K562 (cell line): ENCODE measurements around the gene MTREX. TPM values are rescaled to one million over a fixed set of nuclear protein-coding genes. Genes with fewer than 3 reads are reported as not detected.

Source experiments
- ATAC-seq: fragments of 200-7000 bp; cut with Tn5 transposase; 3 replicates; pipeline ENCODE4 v1.9.1; 2020; ENCODE audit warnings: moderate library complexity
- BruUV-seq: library from RNA; stranded (reverse); fragments of 400-500 nt; replicated peaks from 2 replicates; lab custom pipeline; 2021; lab: Mats Ljungman, UMichigan
- CTCF ChIA-PET: fragments of 300-600 bp; formaldehyde crosslinking; extraction: SDS; loops from one replicate; lab custom pipeline; 2021; ENCODE audit warnings: low intra/inter-chr PET ratio; lab: Yijun Ruan, JAX
- POLR2A ChIA-PET: fragments of 300-600, 350-650 bp; sonication (Branson Sonifier 250); formaldehyde crosslinking; extraction: SDS; loops from one replicate; lab custom pipeline; 2021; ENCODE audit warnings: antibody characterized with exemption, inconsistent platforms; lab: Yijun Ruan, JAX
- DNase-seq, 4 experiments: peaks; one replicate each; pipeline versions ENCODE4 v3.0.0 to v3.0.0-alpha.2; 2011 to 2018; ENCODE audit warnings: low spot score in 3 of 4, mixed read lengths in 3 of 4; ENCODE audit errors: extremely low read depth in 1 of 4
- FAIRE-seq: peaks from 2 replicates; lab custom pipeline; 2011; peaks lifted over from hg19 to GRCh38; lab: Jason Lieb, UNC
- H2AFZ ChIP-seq: 2 replicates; pipeline ENCODE4 v1.6.0; 2011; ENCODE audit warnings: low read depth, low read length, control low read depth, inconsistent platforms
- H3K27ac ChIP-seq: fragments of 200-600 bp; 3 replicates; pipeline ENCODE4 v1.8.0; 2011; ENCODE audit warnings: low read depth, mild to moderate bottlenecking, control low read depth, inconsistent platforms, low read length, moderate library complexity, mixed read lengths; ENCODE audit errors: extremely low read depth
- H3K27me3 ChIP-seq, 2 experiments: fragments of 300-600 bp in 1 of 2; 2 replicates in 1 of 2; 3 replicates in 1 of 2; pipeline versions ENCODE4 v1.6.0 to v1.8.0; 2011; ENCODE audit warnings: inconsistent platforms in 2 of 2, low read length in 2 of 2, mild to moderate bottlenecking in 1 of 2, mixed read lengths in 1 of 2, moderate library complexity in 1 of 2; ENCODE audit not compliant: control insufficient read depth in 2 of 2, insufficient read depth in 2 of 2
- H3K36me3 ChIP-seq: fragments of 300-600 bp; 3 replicates; pipeline ENCODE4 v1.8.0; 2011; ENCODE audit warnings: mild to moderate bottlenecking, low read length, inconsistent platforms; ENCODE audit not compliant: control insufficient read depth, insufficient read depth
- H3K4me1 ChIP-seq, 2 experiments: fragments of 200-600 bp in 1 of 2; replicated peaks in 1 of 2; 2 replicates in 1 of 2; 3 replicates in 1 of 2; pipeline versions ENCODE4 v1.5.1 to v1.8.0; 2011; ENCODE audit warnings: inconsistent platforms in 2 of 2, low read length in 2 of 2, mild to moderate bottlenecking in 1 of 2, mixed read lengths in 1 of 2, moderate library complexity in 1 of 2; ENCODE audit not compliant: control insufficient read depth in 2 of 2, insufficient read depth in 2 of 2
- H3K4me2 ChIP-seq: 2 replicates; pipeline ENCODE4 v1.6.1; 2011; ENCODE audit warnings: low read length, control low read depth, inconsistent platforms, mixed read lengths; ENCODE audit not compliant: insufficient read depth
- H3K4me3 ChIP-seq: fragments of 200-600 bp; sonication (generic), shearing (Covaris generic); 2 replicates; pipeline ENCODE4 v1.5.1; 2016; ENCODE audit warnings: control low read depth, inconsistent platforms
- H3K79me2 ChIP-seq: fragments of 200-600 bp; 3 replicates; pipeline ENCODE4 v1.8.0; 2011; ENCODE audit warnings: low read length, inconsistent platforms; ENCODE audit not compliant: control insufficient read depth, insufficient read depth
- H3K9ac ChIP-seq, 2 experiments: 2 replicates each; pipeline versions ENCODE4 v1.6.0 to v1.6.1; 2011; ENCODE audit warnings: low read depth in 2 of 2, low read length in 2 of 2, control low read depth in 1 of 2, inconsistent platforms in 1 of 2, mild to moderate bottlenecking in 1 of 2, mixed read lengths in 1 of 2; ENCODE audit not compliant: insufficient read depth in 1 of 2
- H3K9me1 ChIP-seq: one replicate; pipeline ENCODE4 v1.6.0; 2011; ENCODE audit warnings: inconsistent platforms, mild to moderate bottlenecking, low read length, moderate library complexity; ENCODE audit not compliant: control insufficient read depth, insufficient read depth
- H3K9me3 ChIP-seq: replicated peaks from 2 replicates; pipeline ENCODE4 v1.5.1; 2011; ENCODE audit warnings: low read depth, low read length, inconsistent platforms; ENCODE audit not compliant: control insufficient read depth, insufficient read depth
- H4K20me1 ChIP-seq: replicated peaks from 2 replicates; pipeline ENCODE4 v1.6.1; 2011; ENCODE audit warnings: low read length, inconsistent platforms, mixed read lengths; ENCODE audit not compliant: control insufficient read depth, insufficient read depth
- CC2D1A ChIP-seq: fragments of 450-650 bp; IDR thresholded peaks from 2 replicates; pipeline ENCODE4 v1.6.1; 2017; ENCODE audit warnings: mild to moderate bottlenecking
- HNRNPH1 ChIP-seq: fragments of 200-400 bp; formaldehyde crosslinking; optimal IDR thresholded peaks from 2 replicates; pipeline ENCODE3; 2017; ENCODE audit warnings: low read depth, mild to moderate bottlenecking, low read length, moderate library complexity
- RBFOX2 ChIP-seq: fragments of 200-400 bp; formaldehyde crosslinking; IDR thresholded peaks from 2 replicates; pipeline ENCODE4 v1.6.1; 2017; ENCODE audit warnings: low read depth, mild to moderate bottlenecking, low read length, moderate library complexity
- RHOXF2B ChIP-seq: fragments of 250-450 bp; sonication (Bioruptor Pico); conservative IDR thresholded peaks from 2 replicates; pipeline ENCODE4 v1.5.1; 2021
- ZNF274 ChIP-seq: IDR thresholded peaks from 2 replicates; pipeline ENCODE4 v1.6.1; 2011; ENCODE audit warnings: low read depth, mild to moderate bottlenecking, low read length, moderate library complexity, borderline replicate concordance
- WGBS: fragments of 100-300 bp; shearing (Covaris generic); methylation state at CpG from one replicate; pipeline ENCODE4 v1.1.6; 2016; ENCODE audit warnings: low coverage, mixed read lengths; ENCODE audit not compliant: insufficient coverage; ENCODE audit errors: missing lambda C conversion rate; 5-methylcytosine and 5-hydroxymethylcytosine counted together
- in situ Hi-C: fragments of 300-500 bp; cut with MboI; formaldehyde crosslinking; loops from 4 replicates; pipeline ENCODE4 v1.15.0; 2018; ENCODE audit warnings: inconsistent platforms, mixed read lengths
- intact Hi-C: fragments of 100-400 bp; cut with micrococcal nuclease; formaldehyde crosslinking; loops from 2 replicates; pipeline ENCODE4 v1.14.2; 2022
- polyA plus RNA-seq, 8 experiments: library from polyadenylated mRNA; depleted of rRNA in 4 of 8; stranded (reverse) in 5 of 8; unstranded in 3 of 8; fragments of >200 nt; fragmentation: Nextera tagmentation in 2 of 8; fragmentation: Illumina TruSeq in 1 of 8; extraction: Ambion mirVana in 2 of 8; extraction: Trizol in 1 of 8; gene quantifications; 2 replicates each; pipeline versions ENCODE4 v1.2.1 to v1.2.3, GENCODE V29; 2011 to 2014; ENCODE audit warnings: inconsistent platforms in 1 of 8, missing spikeins in 1 of 8
- total RNA-seq, 7 experiments: library from RNA; depleted of rRNA in 6 of 7; stranded (reverse); fragments of >200 nt in 6 of 7; fragmentation: Illumina TruSeq in 2 of 7; extraction: Trizol in 2 of 7; gene quantifications; 2 replicates each; pipeline versions ENCODE4 v1.2.1 to v1.2.3, GENCODE V29; 2011 to 2021; ENCODE audit warnings: low replicate concordance in 1 of 7
- TF ChIP-seq, protein P1 (sequence below): fragments of 250-450 bp; sonication (Bioruptor Pico); IDR thresholded peaks from 2 replicates; pipeline ENCODE4 v1.4.0; 2020
- TF ChIP-seq, protein P2 (sequence below): fragments of 450-650 bp; formaldehyde crosslinking; IDR thresholded peaks from 2 replicates; pipeline ENCODE4 v1.4.0; 2020; ENCODE audit warnings: mild to moderate bottlenecking, moderate library complexity
- TF ChIP-seq, protein P3 (sequence below), 2 experiments: fragments of 250-450 bp in 1 of 2; fragments of 450-650 bp in 1 of 2; sonication (Bioruptor Pico) in 1 of 2; IDR thresholded peaks; 2 replicates each; pipeline versions ENCODE4 v1.6.1 to v1.8.0; 2016 to 2021; ENCODE audit warnings: mild to moderate bottlenecking in 2 of 2, moderate library complexity in 2 of 2, missing compliant biosample characterization in 1 of 2, missing genetic modification characterization in 1 of 2

MTREX gene
- total and polyA plus RNA-seq, 9 of the 15 experiments (the other 6 are each of a cell fraction or from before 2014, with no cell fraction given), result 52.9 to 193 (median 150) TPM

DNA sequence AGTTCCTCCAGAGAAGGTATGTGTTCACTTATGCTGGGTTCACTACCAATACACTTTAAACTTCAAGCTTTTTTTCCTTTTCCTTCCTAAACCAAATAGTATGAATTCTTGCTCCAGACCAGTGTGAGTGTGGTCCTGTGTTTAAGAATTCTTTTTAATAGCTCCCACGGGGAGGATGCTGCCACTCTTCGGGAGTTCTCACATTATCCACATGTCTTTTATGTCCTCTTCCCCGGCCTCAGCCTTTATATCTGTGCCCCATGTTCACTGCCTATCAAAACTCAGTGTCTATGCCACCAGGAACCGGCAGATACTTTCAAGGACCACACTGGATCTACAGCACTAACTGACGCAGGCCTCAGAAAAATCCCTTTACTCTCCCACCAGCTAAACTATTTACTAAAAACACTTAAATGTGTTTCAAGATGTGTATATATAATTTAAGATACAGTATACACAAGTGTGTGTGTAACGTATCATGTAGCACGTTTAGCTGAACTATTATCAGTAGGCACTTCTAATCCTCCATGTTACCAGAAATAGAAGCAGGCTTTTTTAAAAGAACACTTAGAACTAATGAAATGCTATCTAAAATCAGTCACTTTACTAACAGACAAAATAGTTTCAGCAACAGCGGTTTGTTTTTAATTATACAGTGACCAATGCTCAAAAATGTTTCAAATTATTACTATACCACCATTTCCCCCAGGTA is 139.0 kb downstream of the MTREX start:
- Histone ChIP-seq H3K79me2 (no peaks in the 10 kb centered on the region), H4K20me1 (no peaks in the 10 kb centered on the region), H3K9me1 (no peaks in the 10 kb centered on the region), H3K9me3 (no peaks in the 10 kb centered on the region), H3K4me3 (no peak overlapping the region), H3K9ac (no peak overlapping the region), H3K4me1 (no peaks in the 10 kb centered on the region)
- no TSS peak for BruUV-seq
- ChIA-PET CTCF (no interaction called here), POLR2A (no interaction called here)
- intact Hi-C loops, result no loop called here
- ATAC-seq, result no peak
- DNase-seq, result no peak
- TF ChIP-seq, protein P1, sequence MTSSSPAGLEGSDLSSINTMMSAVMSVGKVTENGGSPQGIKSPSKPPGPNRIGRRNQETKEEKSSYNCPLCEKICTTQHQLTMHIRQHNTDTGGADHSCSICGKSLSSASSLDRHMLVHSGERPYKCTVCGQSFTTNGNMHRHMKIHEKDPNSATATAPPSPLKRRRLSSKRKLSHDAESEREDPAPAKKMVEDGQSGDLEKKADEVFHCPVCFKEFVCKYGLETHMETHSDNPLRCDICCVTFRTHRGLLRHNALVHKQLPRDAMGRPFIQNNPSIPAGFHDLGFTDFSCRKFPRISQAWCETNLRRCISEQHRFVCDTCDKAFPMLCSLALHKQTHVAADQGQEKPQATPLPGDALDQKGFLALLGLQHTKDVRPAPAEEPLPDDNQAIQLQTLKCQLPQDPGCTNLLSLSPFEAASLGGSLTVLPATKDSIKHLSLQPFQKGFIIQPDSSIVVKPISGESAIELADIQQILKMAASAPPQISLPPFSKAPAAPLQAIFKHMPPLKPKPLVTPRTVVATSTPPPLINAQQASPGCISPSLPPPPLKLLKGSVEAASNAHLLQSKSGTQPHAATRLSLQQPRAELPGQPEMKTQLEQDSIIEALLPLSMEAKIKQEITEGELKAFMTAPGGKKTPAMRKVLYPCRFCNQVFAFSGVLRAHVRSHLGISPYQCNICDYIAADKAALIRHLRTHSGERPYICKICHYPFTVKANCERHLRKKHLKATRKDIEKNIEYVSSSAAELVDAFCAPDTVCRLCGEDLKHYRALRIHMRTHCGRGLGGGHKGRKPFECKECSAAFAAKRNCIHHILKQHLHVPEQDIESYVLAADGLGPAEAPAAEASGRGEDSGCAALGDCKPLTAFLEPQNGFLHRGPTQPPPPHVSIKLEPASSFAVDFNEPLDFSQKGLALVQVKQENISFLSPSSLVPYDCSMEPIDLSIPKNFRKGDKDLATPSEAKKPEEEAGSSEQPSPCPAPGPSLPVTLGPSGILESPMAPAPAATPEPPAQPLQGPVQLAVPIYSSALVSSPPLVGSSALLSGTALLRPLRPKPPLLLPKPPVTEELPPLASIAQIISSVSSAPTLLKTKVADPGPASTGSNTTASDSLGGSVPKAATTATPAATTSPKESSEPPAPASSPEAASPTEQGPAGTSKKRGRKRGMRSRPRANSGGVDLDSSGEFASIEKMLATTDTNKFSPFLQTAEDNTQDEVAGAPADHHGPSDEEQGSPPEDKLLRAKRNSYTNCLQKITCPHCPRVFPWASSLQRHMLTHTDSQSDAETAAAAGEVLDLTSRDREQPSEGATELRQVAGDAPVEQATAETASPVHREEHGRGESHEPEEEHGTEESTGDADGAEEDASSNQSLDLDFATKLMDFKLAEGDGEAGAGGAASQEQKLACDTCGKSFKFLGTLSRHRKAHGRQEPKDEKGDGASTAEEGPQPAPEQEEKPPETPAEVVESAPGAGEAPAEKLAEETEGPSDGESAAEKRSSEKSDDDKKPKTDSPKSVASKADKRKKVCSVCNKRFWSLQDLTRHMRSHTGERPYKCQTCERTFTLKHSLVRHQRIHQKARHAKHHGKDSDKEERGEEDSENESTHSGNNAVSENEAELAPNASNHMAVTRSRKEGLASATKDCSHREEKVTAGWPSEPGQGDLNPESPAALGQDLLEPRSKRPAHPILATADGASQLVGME (CRISPR knock-in tag), result no peak
- TF ChIP-seq, protein P2, sequence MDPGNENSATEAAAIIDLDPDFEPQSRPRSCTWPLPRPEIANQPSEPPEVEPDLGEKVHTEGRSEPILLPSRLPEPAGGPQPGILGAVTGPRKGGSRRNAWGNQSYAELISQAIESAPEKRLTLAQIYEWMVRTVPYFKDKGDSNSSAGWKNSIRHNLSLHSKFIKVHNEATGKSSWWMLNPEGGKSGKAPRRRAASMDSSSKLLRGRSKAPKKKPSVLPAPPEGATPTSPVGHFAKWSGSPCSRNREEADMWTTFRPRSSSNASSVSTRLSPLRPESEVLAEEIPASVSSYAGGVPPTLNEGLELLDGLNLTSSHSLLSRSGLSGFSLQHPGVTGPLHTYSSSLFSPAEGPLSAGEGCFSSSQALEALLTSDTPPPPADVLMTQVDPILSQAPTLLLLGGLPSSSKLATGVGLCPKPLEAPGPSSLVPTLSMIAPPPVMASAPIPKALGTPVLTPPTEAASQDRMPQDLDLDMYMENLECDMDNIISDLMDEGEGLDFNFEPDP (CRISPR knock-in tag), result no peak
- TF ChIP-seq CC2D1A, result no peak
- no peak for TF ChIP-seq ZNF274
- no peak for TF ChIP-seq HNRNPH1
- no peak for TF ChIP-seq RBFOX2
- no peak for TF ChIP-seq RHOXF2B (CRISPR knock-in tag)
- TF ChIP-seq, protein P3, sequence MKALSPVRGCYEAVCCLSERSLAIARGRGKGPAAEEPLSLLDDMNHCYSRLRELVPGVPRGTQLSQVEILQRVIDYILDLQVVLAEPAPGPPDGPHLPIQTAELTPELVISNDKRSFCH (CRISPR knock-in tag; IDR thresholded peaks at IDR 0.05), result no peak
- TF ChIP-seq, protein P3 (tag; IDR thresholded peaks at IDR 0.05), result no peak
- TF ChIP-seq, all 486 proteins: peak for 0
- in situ Hi-C loops, result no loop called here
- no peak overlapping the region for H3K4me2 ChIP-seq
- FAIRE-seq, result no peak
- H2AFZ ChIP-seq, result no peak overlapping the region
- H3K27ac ChIP-seq, result no peak overlapping the region
- H3K36me3 ChIP-seq, result no peaks in the 10 kb centered on the region
- WGBS, result 3% methylated on average over 7 of the region's 8 CpGs
- peaks cover 4 to 12% of the 10 kb centered on the region in 2 experiments; a peak in 4 of 5 replicates for H3K27me3 ChIP-seq
